Activated B cell treated with CpG ODN at 0.5 μM for 24 hours (primary cell): ENCODE data around the gene MAJIN. TPM values are rescaled to one million over a fixed set of nuclear protein-coding genes. Genes with fewer than 3 reads are reported as not detected.

Source experiments
- ATAC-seq: fragments of 200-7000 bp; cut with Tn5 transposase; one replicate; pipeline ENCODE4 v1.10.0; 2021; ENCODE audit warnings: low read depth, mild to moderate bottlenecking, moderate library complexity
- CTCF ChIA-PET: fragments of 350-600 bp; sonication (Branson Sonifier 250); formaldehyde crosslinking; loops from one replicate; lab custom pipeline; 2021; ENCODE audit warnings: antibody characterized with exemption; lab: Charles Lee
- POLR2A ChIA-PET: fragments of 350-600 bp; sonication (Branson Sonifier 250); formaldehyde crosslinking; loops from one replicate; lab custom pipeline; 2021; ENCODE audit warnings: antibody characterized with exemption; lab: Charles Lee
- DNase-seq: peaks from one replicate; pipeline ENCODE4 v3.0.0; 2022
- H3K27ac Mint-ChIP-seq: one replicate; pipeline ENCODE4 v1.8.0; 2020; ENCODE audit warnings: mixed read lengths
- H3K27me3 Mint-ChIP-seq: one replicate; pipeline ENCODE4 v1.8.0; 2021; ENCODE audit warnings: mixed read lengths
- H3K36me3 Mint-ChIP-seq: one replicate; pipeline ENCODE4 v1.8.0; 2021; ENCODE audit warnings: low read depth, mixed read lengths
- H3K4me1 Mint-ChIP-seq: one replicate; pipeline ENCODE4 v1.8.0; 2021; ENCODE audit warnings: mixed read lengths
- H3K4me3 Mint-ChIP-seq: one replicate; pipeline ENCODE4 v1.8.0; 2020; ENCODE audit warnings: mild to moderate bottlenecking, mixed read lengths
- H3K9me3 Mint-ChIP-seq: one replicate; pipeline ENCODE4 v1.8.0; 2020; ENCODE audit warnings: mixed read lengths
- intact Hi-C: fragments of 100-400 bp; cut with micrococcal nuclease; formaldehyde crosslinking; loops from one replicate; pipeline ENCODE4 v1.15.1; 2024
- total RNA-seq: library from RNA; stranded (reverse); gene quantifications from 2 replicates; pipeline ENCODE4 v1.2.3, GENCODE V29; 2022
- TF ChIP-seq, protein P1 (sequence below): fragments of 200-600 bp; IDR thresholded peaks from one replicate; pipeline ENCODE4 v1.8.0; 2022; ENCODE audit warnings: antibody characterized with exemption, mild to moderate bottlenecking

The MAJIN gene
- total RNA-seq, 1 donor from 2014 or later = 0.20 TPM

DNA sequence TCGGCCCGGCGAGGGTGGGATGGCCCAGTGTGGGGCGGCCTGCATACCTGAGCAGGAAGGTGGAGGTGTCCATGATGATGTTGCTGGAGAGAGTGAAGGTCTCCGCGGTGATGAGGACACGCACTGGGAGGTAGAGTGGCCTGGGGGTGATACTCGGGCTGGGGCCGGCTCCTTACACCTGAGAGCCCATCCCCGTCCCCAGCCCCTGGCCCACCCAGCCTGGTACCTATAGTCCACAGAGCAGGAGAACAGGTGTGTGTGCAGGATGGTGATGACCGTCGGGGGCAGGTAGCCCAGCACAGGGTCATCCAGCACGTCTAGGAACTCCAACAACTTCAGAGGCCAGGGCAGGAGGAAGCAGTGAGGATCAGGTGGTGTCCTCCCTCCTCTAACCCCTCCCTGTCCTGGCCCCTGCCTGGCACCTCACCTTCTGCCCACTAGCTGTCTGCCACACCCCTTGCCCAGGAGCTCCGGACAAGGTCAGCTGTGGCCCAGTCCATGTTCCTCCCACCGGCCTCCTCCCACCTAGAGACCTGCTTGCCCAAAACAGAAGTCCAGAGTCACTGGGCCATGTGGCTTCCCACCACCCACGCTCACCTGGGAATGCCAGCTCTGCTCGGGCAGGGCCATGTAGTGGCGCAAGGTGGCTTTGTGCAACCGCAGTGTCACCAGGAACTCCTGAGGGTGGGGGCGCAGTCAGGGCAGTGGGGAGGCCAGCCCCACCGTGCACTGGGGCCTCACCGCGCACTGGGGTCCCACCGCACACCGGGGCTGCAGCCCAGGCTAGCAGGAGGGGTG, 66.2 kb downstream of the MAJIN start:
- no peak for ATAC-seq
- no peaks in the 10 kb centered on the region for H3K27me3 Mint-ChIP-seq
- ChIA-PET CTCF (no interaction called here), POLR2A (interaction anchor here (0.6 to 1.0 kb wide), 2 partner anchors 9 to 57 kb away, joined by 3 to 4 read pairs; no protein-coding TSS in a partner anchor)
- TF ChIP-seq, protein P1, sequence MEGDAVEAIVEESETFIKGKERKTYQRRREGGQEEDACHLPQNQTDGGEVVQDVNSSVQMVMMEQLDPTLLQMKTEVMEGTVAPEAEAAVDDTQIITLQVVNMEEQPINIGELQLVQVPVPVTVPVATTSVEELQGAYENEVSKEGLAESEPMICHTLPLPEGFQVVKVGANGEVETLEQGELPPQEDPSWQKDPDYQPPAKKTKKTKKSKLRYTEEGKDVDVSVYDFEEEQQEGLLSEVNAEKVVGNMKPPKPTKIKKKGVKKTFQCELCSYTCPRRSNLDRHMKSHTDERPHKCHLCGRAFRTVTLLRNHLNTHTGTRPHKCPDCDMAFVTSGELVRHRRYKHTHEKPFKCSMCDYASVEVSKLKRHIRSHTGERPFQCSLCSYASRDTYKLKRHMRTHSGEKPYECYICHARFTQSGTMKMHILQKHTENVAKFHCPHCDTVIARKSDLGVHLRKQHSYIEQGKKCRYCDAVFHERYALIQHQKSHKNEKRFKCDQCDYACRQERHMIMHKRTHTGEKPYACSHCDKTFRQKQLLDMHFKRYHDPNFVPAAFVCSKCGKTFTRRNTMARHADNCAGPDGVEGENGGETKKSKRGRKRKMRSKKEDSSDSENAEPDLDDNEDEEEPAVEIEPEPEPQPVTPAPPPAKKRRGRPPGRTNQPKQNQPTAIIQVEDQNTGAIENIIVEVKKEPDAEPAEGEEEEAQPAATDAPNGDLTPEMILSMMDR = no peak
- peaks cover 69% of the 10 kb centered on the region for H3K36me3 Mint-ChIP-seq
- H3K4me1 Mint-ChIP-seq = no peaks in the 10 kb centered on the region
- no peak overlapping the region for H3K4me3 Mint-ChIP-seq
- intact Hi-C loops = no loop called here
- H3K27ac Mint-ChIP-seq = no peak overlapping the region
- H3K9me3 Mint-ChIP-seq = no peaks in the 10 kb centered on the region
- DNase-seq = no peak

DNA sequence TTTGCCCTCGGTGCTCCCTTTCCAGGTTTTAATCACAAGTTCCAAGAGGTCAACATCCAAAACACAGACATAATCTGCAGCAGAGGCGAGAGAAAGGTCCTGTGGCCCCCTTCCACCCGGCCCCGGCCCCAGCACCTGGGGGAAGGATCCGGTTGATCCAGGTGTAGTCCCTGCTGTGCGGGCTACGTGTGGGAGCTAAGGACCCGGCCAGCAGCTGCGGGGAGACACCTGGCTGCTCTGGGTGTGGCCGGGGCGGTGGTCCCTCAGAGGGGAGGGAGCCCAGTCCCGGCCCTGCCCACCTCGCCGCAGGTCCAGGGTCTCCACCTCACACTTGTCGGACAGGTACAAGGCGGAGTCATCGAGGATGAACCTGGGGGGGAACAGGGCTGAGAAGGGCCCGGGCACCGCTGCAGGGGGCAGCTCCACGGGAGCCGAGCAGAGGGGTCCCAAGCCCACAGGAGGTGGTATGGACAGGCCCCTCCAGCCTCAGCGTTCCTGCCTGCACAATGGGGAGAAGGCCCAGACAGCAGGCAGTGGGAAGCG, 68.5 kb downstream of the MAJIN start:
- Mint-ChIP-seq H3K27ac (no peak overlapping the region), H3K9me3 (no peaks in the 10 kb centered on the region), H3K27me3 (no peaks in the 10 kb centered on the region), H3K4me3 (no peak overlapping the region), H3K4me1 (peaks cover 5% of the 10 kb centered on the region), H3K36me3 (peaks cover 67% of the 10 kb centered on the region)
- TF ChIP-seq, protein P1 = no peak
- intact Hi-C loops = no loop called here
- ATAC-seq (no peak), DNase-seq (no peak)
- CTCF ChIA-PET = no interaction called here
- POLR2A ChIA-PET = no interaction called here

DNA sequence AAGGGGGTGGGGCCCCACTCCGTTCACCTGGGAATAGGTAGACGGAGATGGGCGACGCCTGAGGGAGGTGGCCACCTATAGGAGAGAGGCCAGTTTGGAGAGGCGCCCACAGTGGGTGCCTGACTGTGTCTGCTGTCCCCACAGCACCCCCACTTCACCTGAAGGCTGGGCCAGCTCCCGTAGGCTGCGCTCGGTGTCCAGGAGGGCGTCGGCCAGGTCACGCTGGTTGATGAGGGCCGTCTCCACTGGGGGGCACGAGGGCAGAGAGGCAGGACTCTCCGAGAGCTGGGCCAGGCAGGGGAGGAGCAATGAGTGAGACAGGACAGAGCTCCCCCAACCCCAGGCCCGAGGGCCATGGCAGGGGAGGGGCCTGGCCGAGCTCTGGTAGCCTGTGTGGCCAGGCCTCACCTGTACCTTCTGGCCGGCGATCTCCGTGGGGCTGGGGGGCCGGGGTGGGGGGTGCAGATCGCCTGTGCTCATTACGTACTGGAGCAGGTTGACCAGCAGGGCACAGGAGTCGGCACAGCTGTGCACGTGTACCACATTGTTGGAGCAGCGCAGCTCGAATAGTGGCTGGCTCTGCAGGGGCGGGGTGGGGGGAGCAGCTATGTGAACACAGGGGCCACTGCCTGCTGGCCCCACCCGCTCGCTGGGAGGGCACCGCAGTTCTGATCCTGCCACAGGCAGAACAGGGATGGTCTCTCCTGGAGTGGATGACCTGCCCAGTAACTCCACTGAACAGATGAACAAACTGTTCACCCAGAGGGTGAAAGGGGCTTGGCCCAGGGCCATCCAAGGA, 69.6 kb downstream of the MAJIN start:
- H3K27ac Mint-ChIP-seq = no peak overlapping the region
- ChIA-PET CTCF (interaction anchor here (0.7 kb wide), 1 partner anchor 54 kb away, joined by 3 read pairs; no protein-coding TSS in a partner anchor), POLR2A (no interaction called here)
- no peak overlapping the region for H3K4me3 Mint-ChIP-seq
- no peaks in the 10 kb centered on the region for H3K9me3 Mint-ChIP-seq
- peaks cover 66% of the 10 kb centered on the region for H3K36me3 Mint-ChIP-seq
- H3K4me1 Mint-ChIP-seq = peaks cover 5% of the 10 kb centered on the region
- no peak for ATAC-seq
- H3K27me3 Mint-ChIP-seq = no peaks in the 10 kb centered on the region
- TF ChIP-seq, protein P1 = no peak
- DNase-seq = no peak
- intact Hi-C loops = no loop called here

DNA sequence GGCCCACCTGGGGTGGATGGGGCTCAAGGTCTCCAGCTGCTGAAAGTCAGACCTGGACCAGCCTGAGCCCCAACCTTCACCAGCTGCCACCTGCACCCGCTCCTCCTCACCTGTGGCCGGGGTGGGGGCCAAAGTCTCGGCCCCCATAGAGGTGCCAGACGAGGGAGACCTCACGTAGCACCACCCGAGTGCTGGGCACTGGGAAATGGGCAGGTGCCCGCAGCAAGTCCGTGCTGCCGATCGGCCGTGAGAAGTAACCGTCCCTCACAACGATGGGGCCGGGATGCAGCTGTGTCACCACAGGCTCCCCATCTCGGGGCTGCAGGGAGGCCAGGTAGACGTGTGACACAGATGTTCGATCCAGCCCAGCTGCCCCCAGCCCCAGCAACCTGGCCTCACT, 71.1 kb downstream of the MAJIN start:
- ChIA-PET CTCF (interaction anchor here (1.5 kb wide), 1 partner anchor 56 kb away, joined by 4 read pairs; the partner anchor contains the start of gene CDC42BPG), POLR2A (interaction anchor here (1.1 kb wide), 1 partner anchor 14 kb away, joined by 3 read pairs; no protein-coding TSS in a partner anchor)
- intact Hi-C loops = no loop called here
- TF ChIP-seq, protein P1 = no peak
- peaks cover 67% of the 10 kb centered on the region for H3K36me3 Mint-ChIP-seq
- DNase-seq (no peak), ATAC-seq (no peak)
- H3K27ac Mint-ChIP-seq = no peak overlapping the region
- H3K4me1 Mint-ChIP-seq = peaks cover 5% of the 10 kb centered on the region
- no peaks in the 10 kb centered on the region for H3K27me3 Mint-ChIP-seq
- H3K4me3 Mint-ChIP-seq = no peak overlapping the region
- no peaks in the 10 kb centered on the region for H3K9me3 Mint-ChIP-seq
